GM21367 (cell line): ENCODE results near the gene ZC3HAV1.
A peak's percentile ranks its signal among the peaks of the same experiment; 100 is the strongest.
"Not testable (repeated sequence)": the region's sequence is repeated elsewhere in the genome, so short reads cannot be mapped to it uniquely, and the experiment has no call there.

Experiments
- ATAC-seq: cut with Tn5 transposase; IDR thresholded peaks from one replicate; pipeline ENCODE4 v1.9.1; 2021; ENCODE audit not compliant: unreplicated experiment

ZC3HAV1 gene

GRCh38 chr7:139054656-139055055, 54.9 kb downstream of the ZC3HAV1 start:
- not testable (repeated sequence) for ATAC-seq

DNA sequence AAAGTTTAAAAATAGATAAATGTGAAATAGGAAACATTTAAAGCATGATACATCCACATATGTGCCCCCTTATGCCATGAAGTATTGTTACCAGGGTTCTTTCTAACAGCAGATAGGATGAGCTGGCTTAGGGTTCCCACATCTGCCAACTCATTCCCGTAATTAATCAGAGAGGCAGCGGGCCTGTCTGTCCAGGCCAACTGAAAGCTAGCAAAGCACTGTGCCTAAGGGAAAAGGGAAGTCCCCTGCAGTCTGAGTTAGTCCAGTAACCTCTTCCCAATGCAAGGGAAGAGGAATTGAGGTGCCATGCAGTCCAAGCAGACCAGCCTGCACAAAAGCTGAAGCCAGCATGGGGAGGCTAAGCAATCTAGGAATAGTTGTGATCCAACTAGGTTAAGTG, 55.4 kb downstream of the ZC3HAV1 start:
- ATAC-seq: no peak

GRCh38 chr7:139051655-139052054, 57.9 kb downstream of the ZC3HAV1 start:
- ATAC-seq: no peak

DNA sequence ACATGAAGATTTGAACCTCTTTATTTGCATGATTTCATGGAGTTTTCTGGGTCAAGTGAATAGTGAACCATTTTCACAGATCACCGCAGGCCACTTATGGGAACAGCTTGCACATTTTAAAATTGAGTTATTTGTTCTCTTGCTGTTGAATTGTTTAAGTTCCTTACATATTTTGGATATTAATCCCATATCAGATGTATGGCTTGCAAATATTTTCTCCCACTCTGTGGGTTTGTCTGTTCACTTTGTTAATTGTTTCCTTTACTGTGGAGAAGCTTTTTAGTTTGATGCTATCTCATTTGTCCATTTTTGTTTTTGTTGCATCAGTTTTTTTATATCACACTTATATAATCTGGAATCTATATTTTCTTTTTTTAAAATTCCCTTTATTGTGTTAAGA, 59.6 kb downstream of the ZC3HAV1 start:
- ATAC-seq: no peak

- ATAC-seq: no peak
These were observed 60.4 kb downstream of the ZC3HAV1 start for GRCh38 chr7:139049111-139049510.

GRCh38 chr7:139047970-139048369, 61.5 kb downstream of the ZC3HAV1 start:
- no peak for ATAC-seq

DNA sequence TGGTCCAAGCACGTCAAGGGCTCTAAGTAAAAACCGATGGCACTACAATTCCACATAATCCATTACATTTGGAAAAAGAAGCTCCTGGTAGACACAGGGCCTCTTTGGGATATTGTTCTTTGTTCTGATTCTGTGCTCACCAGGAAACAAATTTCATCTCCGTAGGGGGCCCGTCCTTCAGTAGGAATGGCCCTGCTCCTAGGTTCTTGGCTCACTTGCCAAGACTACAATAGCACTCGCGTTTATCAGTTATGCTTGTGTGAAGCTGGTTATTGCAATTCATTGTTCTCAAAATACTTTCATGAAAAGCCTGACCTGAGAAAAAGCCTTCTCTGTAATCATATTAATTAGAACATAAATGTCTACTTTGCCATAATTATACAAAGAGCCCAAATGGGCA, 63.4 kb downstream of the ZC3HAV1 start:
- ATAC-seq: no peak

GRCh38 chr7:139044813-139045794, 64.4 kb downstream of the ZC3HAV1 start:
- ATAC-seq: no peak

DNA sequence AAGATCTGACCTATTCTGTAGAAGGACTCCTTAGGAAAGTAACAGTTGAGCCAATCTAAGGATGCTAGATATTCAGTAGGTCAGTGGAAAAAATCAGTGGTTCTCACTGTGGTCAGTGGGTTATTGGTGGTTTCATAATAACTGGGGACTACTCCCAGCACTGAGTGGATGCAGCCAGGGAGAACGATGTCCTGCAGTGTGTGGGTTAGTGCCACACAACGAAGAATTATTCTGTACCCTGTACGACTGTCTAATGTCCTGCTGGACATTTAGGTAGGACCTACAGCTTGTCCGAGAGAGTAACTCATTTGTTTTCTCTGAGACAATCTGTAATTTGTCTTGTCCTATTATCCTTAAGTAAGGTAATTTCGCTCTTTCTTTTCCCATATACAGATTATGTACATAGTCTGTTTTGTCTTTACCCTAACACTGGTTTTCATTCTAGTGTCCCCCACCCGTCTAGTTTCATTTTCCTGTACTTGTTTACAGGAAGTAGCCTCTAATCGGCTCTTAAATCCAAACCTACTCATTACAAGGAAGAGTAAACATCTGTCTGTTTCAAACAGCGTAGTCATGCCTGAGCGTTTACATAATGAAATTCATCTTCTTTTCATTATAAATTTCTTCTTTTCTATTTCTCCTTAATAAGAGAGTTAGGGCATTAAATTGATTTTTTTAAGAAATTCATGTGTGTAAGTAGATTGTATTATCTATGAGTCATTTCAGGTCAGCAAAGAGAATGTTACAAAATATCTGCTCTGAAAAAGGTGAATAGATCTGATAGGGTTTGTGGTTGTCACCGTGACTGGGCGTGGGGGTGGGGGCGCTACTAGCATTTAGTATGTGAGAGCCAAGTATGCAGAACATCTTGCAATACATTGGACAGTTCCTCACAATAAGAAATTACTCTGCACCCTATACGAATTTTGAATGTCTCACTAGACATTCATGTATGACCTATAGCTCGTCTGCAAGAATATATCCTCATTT, 65.4 kb downstream of the ZC3HAV1 start:
- ATAC-seq: no peak

DNA sequence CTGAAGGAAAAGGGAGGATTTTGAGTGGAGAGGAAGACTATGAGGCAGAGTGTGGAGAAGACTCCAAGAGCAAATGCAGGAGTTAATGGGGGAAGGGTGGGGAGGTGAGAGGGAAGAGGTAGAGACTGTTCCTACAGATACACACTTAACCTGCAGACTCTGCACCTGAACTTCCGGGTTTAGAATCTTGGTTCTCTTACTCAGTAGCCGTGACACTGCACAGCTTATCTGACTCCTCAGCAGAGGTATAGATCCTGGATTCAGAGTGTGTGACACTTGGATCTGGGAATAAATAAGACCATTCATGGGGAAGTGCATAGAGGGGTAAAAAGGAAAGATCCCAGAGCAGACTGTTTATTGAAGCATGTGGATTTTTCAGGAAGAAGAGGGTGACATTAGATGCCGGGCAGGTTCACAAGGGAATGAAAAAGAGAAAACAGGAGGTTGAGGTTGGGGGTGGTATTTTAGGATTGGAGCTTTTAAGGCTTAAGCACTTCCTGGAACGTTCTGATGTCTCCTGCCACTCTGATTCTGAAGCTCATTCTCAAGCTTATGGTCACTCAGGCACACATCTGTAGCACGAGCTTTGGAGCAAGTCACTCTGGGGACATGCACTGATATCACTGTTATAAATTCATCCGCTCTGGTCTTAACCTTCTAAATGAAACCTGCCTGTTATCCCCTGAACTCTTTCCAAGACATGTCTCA, 68.0 kb downstream of the ZC3HAV1 start:
- no peak for ATAC-seq

DNA sequence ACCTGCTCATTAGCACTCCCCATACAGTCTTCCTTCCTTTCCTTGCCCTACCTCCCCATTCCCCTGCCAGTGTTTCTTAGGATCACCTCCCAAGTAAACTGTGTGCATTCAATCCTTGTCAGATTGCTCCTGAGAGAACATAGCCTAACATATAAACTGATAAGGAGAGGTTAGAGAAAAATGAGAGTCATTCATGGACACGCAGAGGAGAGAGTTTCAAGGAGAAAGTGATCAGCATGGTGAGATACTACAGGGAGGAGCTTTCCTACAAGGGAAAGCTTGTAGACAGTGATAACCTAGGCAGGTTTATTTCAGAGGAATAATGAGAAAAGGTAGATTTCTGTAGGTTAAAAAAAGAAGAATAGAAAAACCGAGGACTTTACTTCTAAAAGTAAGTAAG, 70.8 kb downstream of the ZC3HAV1 start:
- no peak for ATAC-seq

DNA sequence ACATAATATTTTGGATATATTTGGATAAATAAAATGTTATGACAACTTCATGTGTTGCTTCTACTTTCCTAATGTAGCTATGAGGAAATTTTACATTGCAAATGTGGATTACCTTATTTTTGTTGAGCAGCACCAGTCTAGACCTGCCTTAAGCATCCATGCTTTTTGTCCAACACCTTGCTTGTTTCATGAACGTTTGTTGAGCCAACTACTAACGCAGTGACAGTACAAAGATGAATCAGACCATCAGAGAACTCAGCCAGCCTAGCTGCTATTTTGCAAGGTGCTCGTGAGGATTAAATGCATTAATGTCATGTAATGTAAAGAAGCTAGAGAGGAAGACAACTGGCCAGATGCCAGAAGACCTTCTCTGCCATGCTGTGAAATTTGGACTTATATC, 72.6 kb downstream of the ZC3HAV1 start:
- no peak for ATAC-seq

DNA sequence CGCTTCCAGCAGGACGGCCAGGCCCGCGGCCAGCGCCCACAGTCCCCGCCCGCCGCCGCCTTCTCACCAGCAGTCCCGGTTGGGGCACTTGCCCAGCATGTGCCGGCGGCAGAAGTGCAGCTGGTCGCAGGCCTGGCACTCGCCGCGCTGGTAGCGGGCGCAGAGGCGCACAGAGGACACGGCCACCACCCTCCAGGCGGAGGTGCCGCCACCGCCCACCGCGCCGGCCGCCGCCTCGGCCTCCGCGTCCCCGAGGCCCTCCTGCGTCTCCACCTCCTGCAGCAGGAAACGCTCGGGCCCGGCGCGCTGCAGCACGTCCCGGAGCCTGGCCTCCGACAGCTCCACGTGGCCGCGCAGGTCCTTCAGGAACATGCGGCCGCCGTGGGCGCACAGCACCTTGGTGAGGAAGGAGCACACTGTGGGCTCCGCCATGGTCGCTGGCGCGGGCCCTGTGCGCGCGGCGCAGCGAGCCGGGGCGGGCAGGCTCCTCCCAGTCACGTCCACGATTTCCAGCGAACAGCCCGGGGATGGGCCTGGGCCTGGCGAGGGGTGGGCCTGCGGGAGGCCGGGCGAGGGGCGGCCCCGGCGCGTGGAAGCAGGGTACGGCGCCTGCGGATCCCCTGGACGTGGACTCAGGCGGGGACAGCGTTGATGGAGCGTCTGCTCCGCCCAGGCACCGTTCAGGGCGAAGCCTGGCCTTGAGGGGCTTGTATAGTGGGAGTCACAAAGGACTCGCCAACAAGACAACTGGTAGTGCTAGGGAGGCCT, 73.8 kb downstream of the ZC3HAV1 start, which contains the start of gene ZC3HAV1L:
Gene ZC3HAV1L, minus strand, starts transcription at position 457 of the 768 bp plus-strand sequence. Its CDS starts 25 bp downstream, at position 432.
- peak; percentile 79 for ATAC-seq

GRCh38 chr7:139034855-139035585, 74.5 kb downstream of the ZC3HAV1 start:
- peak; percentile 36 for ATAC-seq

- ATAC-seq: no peak
These were observed 75.2 kb downstream of the ZC3HAV1 start for GRCh38 chr7:139034336-139034735.

GRCh38 chr7:139033346-139034114, 76.0 kb downstream of the ZC3HAV1 start:
- ATAC-seq: no peak

DNA sequence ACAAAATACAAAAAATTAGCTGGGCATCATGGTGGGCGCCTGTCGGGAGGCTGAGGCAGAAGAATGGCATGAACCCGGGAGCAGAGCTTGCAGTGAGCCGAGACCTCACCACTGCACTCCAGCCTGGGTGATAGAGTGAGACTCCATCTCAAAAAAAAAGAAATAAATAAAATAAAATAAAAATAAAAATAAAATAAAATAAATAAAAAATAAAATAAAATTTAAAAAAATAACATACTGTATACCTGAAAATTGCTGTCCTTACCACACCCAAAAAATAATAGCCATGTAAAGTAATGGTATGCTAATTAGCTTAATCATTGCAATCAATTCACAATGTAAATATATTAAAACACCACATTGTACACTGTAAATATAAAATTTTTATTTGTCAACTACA, 77.0 kb downstream of the ZC3HAV1 start:
- no peak for ATAC-seq

GRCh38 chr7:139029353-139029752, 80.2 kb downstream of the ZC3HAV1 start:
- ATAC-seq: no peak

- no peak for ATAC-seq
These were observed 83.0 kb downstream of the ZC3HAV1 start for GRCh38 chr7:139026551-139026950.
